PC-3 (cell line): Measurements from ENCODE around the gene TMEM221.

ENCODE experiments used
- EZH2 ChIP-seq: fragments of 300-600 bp; sonication (generic); IDR thresholded peaks from one replicate; pipeline ENCODE4 v1.6.1; 2017; ENCODE audit warnings: antibody characterized with exemption, mild to moderate bottlenecking, low read length; ENCODE audit not compliant: unreplicated experiment
- TF ChIP-seq, protein P1 (sequence below): fragments of 300-600 bp; sonication (generic); conservative IDR thresholded peaks from 2 replicates; pipeline ENCODE4 v1.5.1; 2017; ENCODE audit warnings: antibody characterized with exemption, low read depth, mild to moderate bottlenecking, low read length

GRCh38 chr19:17436874-17437267 is 11.6 kb downstream of the TMEM221 start:
- TF ChIP-seq, protein P1, sequence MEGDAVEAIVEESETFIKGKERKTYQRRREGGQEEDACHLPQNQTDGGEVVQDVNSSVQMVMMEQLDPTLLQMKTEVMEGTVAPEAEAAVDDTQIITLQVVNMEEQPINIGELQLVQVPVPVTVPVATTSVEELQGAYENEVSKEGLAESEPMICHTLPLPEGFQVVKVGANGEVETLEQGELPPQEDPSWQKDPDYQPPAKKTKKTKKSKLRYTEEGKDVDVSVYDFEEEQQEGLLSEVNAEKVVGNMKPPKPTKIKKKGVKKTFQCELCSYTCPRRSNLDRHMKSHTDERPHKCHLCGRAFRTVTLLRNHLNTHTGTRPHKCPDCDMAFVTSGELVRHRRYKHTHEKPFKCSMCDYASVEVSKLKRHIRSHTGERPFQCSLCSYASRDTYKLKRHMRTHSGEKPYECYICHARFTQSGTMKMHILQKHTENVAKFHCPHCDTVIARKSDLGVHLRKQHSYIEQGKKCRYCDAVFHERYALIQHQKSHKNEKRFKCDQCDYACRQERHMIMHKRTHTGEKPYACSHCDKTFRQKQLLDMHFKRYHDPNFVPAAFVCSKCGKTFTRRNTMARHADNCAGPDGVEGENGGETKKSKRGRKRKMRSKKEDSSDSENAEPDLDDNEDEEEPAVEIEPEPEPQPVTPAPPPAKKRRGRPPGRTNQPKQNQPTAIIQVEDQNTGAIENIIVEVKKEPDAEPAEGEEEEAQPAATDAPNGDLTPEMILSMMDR: no peak
- no peak for TF ChIP-seq EZH2
